NCI-H1092 (cell line): Measurements from ENCODE around the gene GNAS-AS1.

Experiments
- DNase-seq: peaks from one replicate; lab custom pipeline; 2025; lab: John Stamatoyannopoulos, UW

Gene GNAS-AS1

DNA sequence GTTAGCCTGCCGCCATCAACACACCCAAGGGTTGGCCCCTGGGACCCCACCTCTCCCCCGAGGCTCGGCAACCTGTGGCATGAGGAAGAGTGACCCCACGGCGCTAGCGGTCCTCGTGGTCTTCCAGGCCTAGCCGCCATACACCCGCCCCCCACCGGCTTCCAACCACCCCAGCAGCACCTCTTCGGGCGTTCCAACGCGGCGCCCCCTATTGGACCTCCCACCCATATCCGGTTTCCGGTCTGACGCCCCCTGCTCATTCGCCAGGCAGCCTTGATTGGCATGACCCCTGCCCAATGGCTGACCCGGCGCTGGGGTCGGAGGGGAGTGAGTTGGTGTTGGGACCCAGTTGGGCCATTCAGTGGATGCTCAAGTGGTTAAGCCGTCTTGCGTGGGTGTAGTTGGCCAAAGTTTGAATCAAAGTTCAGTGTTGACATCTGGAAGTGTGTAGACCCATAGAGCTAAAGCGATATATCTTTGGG is at the start of gene GNAS-AS1:
TSS of gene GNAS-AS1 (minus strand) at position 210 of the 482 bp plus-strand sequence.
- DNase-seq: no peak

DNA sequence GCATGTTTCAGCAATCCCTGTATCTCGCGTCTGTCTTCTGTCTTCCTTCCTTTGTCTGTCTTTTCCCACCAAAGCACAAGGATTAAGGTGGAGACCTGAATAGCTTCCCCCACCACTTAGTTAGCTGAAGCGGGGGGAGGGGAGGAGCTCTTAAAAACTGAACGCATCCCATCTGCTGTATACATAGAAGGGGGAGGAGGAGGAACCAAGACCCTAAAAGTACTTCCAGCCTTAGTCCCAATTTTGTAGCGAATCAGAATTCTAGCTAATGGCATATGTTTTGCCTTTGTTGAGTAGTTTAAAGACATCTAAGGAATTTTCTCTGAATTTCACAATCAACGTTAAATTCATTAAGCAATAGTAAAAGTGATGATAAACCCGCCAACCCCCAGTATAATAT is 49.7 kb upstream of the GNAS-AS1 start:
- no peak for DNase-seq

DNA sequence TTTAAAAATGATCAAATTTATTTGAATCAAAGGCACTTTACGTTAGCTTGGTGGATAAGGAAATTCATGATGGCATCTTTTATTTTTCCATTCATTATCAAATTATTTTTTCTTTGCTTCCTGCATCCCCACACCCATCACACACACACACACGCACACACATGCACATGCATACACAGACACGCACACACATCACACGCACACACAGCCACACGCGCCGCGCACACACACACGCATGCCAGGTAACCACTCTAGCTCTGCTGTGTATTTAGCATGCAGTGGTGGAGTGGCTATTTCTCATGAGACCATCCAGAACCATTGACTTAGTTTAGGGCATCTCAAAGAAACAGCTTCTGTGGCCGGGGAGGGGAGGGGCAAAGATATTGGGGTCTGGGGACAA is 48.8 kb upstream of the GNAS-AS1 start:
- DNase-seq: no peak

DNA sequence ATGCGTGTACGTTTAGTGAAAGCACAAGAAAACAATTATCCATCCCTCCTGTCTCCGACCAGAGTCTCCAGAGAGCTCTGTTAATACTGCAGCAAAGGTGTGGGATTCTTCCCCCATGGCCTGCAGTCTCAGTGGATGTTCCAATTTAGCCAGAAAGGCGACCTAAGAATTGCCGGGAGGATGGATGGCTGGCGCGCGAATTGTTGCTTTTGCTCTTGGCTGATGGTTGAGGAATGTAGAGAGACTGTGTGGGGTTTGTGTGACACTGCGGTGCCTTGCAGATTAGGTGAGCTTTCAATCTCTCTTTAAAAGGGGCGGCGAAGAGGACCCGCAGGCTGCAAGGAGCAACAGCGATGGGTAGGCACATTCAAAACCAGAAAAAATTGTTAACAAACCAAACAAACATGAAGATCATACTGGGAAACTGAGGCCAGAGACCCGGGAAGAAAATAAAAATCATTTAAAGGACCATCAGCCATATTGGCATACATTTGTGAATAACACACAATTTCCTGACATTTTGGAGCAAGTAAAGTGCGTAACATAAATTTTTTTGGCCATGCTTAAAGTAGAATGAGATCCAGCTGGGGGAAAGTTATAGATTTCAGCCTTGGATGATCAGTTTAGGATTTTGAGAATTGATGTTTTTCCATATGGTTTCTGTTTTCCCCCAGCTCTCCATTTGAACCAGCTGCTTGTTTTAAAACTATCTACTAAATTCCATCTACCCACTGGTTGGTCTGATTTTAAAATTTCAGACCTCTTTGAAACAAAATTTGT is 48.1 kb upstream of the GNAS-AS1 start:
- DNase-seq: no peak

DNA sequence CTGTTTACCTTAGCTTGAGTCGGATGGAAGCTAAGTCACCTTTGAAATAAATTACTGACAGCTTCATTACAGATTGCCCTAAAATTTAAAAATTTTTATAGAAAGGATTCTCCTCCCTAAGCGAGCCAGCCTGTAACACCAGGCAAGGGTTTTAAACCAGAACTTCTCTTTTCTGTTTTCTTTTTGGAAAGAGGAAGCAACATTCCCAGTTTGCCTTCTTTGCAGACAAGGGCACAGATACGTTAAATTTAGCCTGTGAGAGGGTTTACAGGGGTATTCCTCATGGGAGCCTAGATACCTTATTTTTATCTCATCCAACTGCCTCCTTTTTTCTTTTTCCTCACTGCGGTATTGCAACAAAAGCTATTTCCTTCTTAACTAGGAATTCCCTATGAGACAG is 46.8 kb upstream of the GNAS-AS1 start:
- no peak for DNase-seq

DNA sequence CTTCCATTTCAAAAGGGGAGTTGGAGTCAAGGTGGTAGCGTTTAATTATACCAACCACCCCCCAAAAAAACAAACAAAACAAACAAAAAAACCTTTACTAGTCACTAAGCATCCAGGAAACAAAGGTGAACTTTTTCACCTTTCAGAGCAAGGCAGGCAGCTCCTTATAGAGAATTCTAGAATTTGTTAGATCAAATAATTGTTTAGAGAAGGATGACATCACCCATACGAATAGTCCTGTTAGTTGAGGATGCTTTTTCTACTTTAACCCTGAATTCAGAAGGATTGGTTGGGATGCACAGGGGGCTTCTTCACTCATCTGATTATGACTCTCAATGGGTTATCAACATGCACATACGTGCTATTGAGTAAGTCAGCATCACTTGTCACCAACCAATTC is 46.1 kb upstream of the GNAS-AS1 start:
- DNase-seq: no peak

DNA sequence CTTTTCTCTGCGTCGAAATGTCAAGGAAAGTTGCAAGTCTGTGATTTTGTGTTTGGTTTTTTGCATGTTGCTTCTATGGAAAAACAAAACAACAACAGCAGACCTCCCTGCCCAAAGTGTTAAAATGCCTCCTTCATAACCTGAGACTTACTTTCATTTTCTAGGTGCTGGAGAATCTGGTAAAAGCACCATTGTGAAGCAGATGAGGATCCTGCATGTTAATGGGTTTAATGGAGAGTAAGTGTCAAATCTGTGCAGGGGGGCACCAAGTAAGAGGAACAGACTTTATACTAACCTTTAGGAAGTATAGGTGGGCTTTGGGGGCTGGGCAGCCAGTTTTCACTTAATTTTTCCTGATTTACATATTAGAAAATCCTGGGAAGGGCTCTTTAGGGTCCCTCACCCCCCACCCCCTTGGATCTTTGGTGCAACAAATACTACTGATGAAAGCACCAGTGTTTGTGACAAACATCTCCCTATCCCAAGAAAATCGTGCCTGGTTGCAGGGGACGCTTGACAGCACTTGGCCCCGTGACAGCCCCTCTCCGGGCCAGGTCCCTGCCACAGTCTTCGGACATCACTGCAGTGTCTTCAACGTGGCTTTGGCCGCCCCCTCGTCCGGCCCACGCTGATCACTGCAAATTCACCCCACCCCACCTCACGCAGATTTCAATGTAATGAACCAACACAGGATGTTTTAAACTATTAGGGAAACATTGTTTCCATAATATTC is 44.9 kb upstream of the GNAS-AS1 start:
- DNase-seq: no peak

DNA sequence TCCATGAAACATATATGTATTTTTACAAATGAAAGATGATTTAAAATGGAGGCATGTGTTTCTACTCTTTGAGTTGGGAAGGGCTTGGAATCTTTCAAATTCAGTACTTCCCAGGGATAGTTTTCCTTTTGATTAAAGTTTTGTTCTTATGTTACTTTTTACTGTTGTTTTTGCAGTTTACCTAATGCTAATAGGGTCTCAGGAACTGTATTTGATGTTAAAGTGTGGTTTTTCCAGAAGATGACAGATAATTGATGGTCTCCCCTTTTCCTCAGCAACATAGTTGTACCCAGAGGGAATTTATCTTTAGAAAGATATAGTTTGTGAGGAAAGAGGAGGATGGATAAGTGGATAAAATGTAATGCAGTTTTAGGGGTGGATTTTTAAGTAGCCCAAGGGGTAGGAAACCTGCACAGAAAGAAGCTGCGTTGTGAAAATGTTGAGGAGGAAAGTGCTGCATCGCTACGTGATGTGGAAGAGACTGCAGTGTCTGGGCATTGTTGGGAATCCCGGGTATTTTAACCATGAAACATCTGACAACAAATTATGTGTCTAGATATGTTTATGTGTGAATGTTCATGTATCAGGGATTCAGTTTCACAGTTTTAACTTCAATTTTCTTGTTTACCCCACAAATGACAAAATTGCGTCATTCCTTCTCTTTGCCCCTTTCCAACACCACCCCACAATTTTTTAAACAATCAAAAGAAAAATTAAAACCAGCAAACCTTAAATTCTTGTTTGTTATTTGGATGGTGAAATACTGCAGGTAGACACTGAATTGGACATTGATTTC is 44.1 kb upstream of the GNAS-AS1 start:
- no peak for DNase-seq

DNA sequence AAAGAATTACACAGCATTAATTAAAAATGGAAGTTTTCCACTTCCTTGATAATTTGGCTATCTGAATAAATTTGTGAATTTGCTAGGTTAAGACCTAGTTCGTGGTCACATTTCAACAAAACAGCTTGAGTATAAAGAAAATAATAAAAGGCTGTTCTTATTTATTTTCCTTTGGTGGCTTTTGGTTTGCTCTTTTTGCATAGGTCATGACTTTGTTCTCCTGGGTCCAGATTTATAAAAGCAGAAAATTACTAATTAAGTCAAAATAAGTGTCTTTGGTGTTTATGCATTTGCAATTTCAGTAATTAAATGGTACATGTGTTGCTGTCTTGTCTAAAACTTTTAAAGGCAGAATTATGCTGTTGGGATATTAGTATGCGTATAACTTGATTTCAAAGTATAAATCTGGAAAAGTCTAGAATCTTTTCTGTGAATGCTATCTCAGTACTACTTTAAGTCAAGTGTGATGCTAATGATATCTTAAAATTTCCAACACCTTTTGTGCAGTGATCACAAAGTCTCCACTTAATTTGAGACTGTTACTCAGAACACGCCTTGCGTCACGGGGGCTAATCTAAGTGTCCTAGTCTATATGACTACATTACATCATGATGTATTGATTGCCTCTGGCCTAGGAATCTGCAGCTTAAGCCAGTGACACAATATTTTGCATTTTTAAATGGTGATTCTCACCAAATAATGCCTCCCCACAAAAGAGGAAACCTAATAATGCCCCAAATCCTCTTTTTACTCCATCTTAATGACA is 42.8 kb upstream of the GNAS-AS1 start:
- DNase-seq: no peak

DNA sequence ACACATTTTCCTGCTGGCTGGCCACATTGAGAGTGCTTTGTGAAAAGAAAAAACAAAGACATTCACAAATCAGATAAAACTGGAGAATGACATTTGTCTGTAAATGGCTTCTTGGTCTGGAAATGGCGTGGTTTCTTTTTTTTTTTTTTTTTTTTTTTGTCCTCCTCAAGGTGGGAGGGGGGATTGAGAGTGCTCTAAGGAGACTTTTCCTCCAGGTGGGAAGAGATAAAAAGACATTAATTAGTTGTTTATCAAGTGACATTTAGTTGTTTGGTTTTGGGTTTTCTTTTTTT is 42.2 kb upstream of the GNAS-AS1 start:
- DNase-seq: no peak

DNA sequence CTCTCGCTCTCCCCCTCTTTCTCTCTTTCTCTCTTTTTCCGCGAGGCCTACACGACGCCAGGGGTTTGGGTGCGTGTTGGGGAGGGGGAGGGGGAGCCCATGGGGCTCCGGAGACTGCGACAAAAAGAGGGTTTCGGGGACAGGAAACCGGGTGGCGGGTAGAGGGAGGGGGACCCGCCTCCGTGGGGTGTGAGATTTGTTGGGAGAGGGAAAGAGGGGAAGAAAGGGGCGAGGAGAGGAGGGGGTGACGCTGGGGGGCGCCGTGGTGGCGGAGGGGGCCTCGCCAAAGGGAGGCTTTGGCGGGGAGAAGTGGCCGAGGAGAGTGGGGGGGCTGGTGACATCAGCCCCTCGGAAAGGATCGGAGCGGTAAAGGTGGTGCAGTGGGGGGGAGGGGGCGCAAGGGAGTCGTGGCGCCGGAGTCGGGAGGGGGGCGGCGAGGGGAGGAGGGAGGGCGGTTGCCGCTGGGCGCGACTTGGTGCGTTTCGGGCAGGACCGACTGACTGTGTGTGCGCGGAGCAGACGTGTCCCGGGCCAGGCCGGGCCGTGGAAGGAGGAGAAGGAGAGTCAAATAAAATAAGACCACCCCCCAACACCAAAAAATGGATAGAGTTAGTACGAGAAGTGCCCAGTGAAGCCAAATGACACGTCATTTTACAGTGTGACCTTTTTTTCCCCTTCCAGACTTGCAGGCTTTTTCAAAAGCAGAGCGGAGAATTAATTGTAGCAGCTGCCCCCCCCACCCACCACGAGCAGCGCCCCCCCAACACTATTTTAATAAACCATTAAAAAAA is 41.6 kb upstream of the GNAS-AS1 start:
- DNase-seq: peak; percentile 65

DNA sequence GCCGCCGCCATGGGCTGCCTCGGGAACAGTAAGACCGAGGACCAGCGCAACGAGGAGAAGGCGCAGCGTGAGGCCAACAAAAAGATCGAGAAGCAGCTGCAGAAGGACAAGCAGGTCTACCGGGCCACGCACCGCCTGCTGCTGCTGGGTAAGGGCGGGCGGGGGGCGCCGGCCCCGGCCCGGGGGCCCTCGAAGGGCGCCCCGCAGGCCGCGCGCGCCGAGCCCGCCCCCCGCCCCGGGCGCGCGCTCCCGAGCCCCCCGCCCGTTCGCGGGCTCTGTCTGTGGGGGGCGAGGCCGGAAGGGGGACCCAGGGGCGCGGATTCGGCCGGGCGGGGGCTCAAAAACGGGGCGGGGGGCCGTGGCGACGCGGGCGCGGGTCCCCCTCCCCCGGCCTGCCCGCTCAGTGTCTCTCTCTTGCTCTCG is 41.0 kb upstream of the GNAS-AS1 start:
- peak; percentile 62 for DNase-seq

DNA sequence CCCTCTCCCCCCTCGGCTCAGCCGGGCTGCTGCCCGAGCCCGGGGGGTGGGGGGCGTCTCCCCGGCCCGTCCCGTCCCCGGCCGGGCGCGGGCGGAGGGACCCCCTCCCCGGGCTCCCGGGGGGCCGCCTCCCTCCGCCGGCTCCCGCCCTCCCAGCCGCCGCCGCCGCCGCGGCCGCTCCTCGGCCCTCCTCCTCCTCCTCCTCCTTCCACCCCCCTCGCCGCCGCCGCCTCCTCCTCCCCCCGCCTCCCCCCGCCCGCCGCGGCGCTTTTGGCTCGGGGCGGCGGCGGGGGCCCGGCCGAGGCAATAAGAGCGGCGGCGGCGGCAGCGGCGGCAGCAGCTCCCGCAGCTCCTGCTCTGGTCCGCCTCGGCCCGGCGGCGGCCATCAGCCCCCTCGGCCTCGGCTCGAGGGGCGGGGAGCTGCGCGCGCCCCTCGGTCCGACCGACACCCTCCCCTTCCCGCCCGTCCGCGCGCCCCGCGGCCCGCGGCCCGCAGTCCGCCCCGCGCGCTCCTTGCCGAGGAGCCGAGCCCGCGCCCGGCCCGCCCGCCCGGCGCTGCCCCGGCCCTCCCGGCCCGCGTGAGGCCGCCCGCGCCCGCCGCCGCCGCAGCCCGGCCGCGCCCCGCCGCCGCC is 40.5 kb upstream of the GNAS-AS1 start:
- peak; percentile 79 for DNase-seq

DNA sequence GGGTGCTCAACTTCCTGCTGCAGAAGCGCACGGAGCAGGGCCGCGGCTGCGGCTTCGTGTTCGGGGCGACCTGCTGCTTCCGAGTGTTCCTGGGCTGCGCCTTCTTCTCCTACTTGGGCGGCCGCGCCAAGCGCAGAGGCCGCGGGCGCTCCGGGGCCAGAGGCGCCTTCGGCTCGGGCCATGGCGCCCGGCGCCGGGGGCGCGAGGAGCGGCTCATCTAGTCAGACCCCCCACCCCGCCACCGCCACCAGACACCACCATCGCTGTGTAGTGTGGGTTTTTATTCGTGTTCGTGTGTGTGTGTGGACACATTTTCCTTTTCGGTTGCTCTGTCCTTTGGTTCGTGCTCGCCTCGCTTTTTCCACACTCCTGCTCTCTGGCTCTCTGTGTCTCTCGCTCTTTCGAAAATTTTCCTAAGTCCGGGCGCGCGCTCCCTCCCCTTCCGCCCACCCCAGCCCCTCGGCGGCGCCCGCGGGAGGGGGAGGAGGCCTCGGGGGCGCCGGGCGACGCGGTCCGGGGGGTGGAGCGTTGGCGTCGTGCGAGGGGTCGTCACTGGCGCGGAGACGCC is 39.9 kb upstream of the GNAS-AS1 start:
- peak; percentile 83 for DNase-seq

DNA sequence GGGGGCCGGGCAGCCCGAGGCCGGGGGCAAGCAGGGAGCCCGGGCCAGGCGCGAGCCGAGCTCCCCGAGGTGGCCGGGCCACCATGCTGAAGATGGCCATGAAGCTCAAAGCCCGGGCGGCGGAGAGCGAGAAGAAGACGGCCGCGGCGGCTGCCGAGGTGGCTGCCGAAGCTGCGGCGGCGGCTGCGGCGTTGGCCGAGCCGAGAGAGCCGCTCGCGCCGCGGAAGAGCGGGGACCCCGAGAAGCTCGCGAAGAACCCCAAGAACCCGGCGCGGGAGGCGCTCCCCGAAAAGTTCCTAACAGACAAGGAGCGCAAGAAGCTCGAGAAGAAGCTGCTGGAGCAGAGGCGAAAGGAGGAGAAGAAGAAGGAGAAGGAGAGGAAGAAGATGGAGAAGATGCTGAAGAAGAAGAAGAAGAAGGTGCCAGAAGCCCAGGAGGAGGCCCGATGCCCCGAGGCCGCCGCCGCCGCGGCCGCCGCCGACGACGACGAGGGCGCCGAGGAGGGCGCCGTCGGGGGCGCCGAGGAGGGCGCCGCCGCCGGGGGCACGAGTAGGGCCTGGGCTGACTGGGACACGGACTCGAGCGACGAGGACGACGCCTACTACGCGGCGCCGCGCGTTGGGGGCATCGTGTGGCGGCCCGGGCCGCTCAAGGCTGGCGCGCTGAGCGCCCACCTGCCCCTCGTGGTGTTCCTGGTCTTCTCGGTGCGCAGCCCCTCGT is 39.3 kb upstream of the GNAS-AS1 start:
- no peak for DNase-seq

DNA sequence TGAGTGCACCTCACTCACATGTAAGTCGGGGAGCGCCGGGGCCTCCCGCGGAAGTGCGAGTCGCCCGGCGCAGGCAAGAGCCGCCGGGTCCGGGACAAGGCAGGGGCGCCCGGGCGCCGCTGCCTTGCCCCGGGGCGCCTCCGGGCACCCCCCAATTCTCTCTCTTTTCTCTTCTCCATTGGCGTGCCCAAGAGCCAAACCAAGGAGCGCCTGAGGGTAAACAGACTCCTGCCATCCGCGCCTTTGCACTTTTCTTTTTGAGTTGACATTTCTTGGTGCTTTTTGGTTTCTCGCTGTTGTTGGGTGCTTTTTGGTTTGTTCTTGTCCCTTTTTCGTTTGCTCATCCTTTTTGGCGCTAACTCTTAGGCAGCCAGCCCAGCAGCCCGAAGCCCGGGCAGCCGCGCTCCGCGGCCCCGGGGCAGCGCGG is 38.6 kb upstream of the GNAS-AS1 start:
- DNase-seq: no peak

DNA sequence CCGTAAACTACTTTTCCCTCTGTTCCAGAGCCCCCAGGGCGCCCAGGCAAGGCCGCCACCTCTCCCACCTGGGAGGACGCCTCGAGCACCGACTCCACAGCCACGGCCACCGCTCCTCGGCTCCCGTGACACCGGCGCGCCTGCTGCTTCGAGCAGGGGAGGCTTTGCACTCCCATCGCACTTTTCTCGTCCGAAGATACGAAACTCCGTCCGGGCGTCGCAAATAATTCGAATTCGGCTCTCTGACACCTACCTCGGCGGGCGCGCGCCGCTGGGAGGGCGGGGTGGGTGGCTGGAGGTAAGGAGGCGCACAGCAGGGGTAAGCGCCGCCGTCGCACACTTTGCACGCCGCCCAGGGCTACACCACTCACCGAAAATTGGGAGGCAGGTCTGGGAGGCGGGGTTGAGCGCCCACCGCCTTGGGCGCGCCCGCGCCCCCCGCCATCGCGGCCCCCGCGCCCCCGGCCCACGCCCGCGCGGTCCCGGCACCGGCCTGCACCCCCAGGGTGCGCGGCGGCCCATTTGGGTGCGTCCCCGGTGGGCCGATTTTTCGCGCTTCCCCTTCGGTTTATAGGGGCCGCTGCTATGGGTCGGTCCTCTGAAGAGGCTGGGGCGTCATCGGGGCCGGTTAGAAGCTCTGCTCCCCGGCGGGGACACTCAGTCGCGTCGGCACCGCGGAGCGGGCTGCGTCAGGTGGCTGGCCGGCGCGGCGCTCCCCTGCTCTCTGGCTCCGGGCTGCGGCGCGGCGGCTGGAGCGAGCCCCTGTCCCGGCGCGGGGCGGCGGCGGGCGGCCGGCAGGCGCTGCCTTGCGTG is 38.0 kb upstream of the GNAS-AS1 start:
- peak; percentile 81 for DNase-seq

DNA sequence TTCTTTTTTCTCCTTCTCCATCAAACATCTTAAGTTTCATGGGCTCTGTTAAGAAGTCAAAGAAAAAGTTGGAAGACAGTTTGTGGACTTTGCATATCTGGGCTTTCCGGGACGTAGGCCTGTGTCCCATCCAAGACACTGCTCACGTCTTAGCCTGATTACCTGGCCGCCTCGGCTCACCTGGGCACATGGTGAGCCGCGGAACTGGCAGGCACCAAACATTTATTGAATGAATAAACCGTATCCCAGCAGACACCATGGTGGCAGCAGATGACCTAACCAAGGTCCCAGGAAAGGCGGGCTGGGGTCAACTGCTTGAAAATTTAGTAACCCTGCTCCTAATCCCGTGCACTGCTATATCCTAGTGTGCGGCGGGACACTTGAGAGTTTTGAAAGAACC is 37.4 kb upstream of the GNAS-AS1 start:
- no peak for DNase-seq

DNA sequence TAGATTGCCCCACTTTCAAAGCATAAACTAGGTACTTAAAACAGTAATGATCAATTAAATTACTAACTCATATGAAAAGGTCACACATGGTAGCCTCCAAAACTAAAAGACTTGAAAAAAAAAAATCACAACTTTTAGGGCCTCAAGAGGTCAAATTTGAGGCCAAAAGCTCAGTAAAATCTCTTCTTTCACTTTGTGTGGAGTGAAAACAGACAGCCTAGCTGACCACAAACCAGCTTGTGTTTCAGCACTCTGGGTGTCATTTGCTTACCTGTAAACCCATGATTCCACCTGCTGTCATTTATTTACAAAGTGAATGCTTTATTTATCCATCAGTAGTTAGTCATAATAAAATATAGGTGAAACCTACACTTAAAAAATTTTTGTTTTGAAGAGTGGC is 35.8 kb upstream of the GNAS-AS1 start:
- no peak for DNase-seq
